ENCODE data around the gene GPRIN1. TPM values are rescaled to one million over a fixed set of nuclear protein-coding genes. Genes with fewer than 3 reads are reported as not detected.
A peak's percentile ranks its signal among the peaks of the same experiment; 100 is the strongest.

GPRIN1 gene
- total RNA-seq, 1 donor from 2014 or later: not detected

GRCh38 chr5:176619203-176619568 is 9.2 kb upstream of the GPRIN1 start:
- no peaks in the 10 kb centered on the region for H3K9me3 ChIP-seq
- peak overlapping the region in 1 of 2 donors; percentile 16 for H3K4me3 ChIP-seq
- no peaks in the 10 kb centered on the region for H3K36me3 ChIP-seq
- no peak for TF ChIP-seq CTCF (IDR thresholded peaks at IDR 0.05)
- H3K4me1 ChIP-seq: peaks cover 0 to 5% of the 10 kb centered on the region in 2 donors
- H3K27ac ChIP-seq: no peak overlapping the region
- intact Hi-C loops (cut with DNase I): no loop called here
- DNase-seq (ENCODE audit: low spot score in 2 of 2): no peak
- H3K27me3 ChIP-seq: peaks cover 24% of the 10 kb centered on the region

- no peak overlapping the region for H3K27ac ChIP-seq
- no peaks in the 10 kb centered on the region for H3K9me3 ChIP-seq
- peaks cover 0 to 5% of the 10 kb centered on the region in 2 donors for H3K4me1 ChIP-seq
- DNase-seq (ENCODE audit: low spot score in 2 of 2): no peak
- TF ChIP-seq CTCF (IDR thresholded peaks at IDR 0.05): no peak
- H3K27me3 ChIP-seq: peaks cover 24% of the 10 kb centered on the region
- H3K4me3 ChIP-seq: peak overlapping the region in 1 of 2 donors; percentile 16
- H3K36me3 ChIP-seq: no peaks in the 10 kb centered on the region
- intact Hi-C loops (cut with DNase I): no loop called here
Measured at GRCh38 chr5:176618783-176619182, 8.8 kb upstream of the GPRIN1 start.

- H3K27ac ChIP-seq: no peak overlapping the region
- DNase-seq (ENCODE audit: low spot score in 2 of 2): no peak
- H3K9me3 ChIP-seq: no peaks in the 10 kb centered on the region
- H3K4me1 ChIP-seq: peaks cover 0 to 5% of the 10 kb centered on the region in 2 donors
- intact Hi-C loops (cut with DNase I): no loop called here
- H3K27me3 ChIP-seq: peaks cover 24% of the 10 kb centered on the region
- no peak for TF ChIP-seq CTCF (IDR thresholded peaks at IDR 0.05)
- H3K36me3 ChIP-seq: no peaks in the 10 kb centered on the region
- no peak overlapping the region for H3K4me3 ChIP-seq
Measured at GRCh38 chr5:176616511-176616910, 6.6 kb upstream of the GPRIN1 start.

- Histone ChIP-seq H3K4me3 (no peak overlapping the region), H3K27ac (no peak overlapping the region), H3K4me1 (peaks cover 0 to 5% of the 10 kb centered on the region in 2 donors), H3K9me3 (no peaks in the 10 kb centered on the region), H3K36me3 (no peaks in the 10 kb centered on the region), H3K27me3 (peaks cover 14% of the 10 kb centered on the region)
- no peak for TF ChIP-seq CTCF (IDR thresholded peaks at IDR 0.05)
- intact Hi-C loops (cut with DNase I): no loop called here
- DNase-seq (ENCODE audit: low spot score in 2 of 2): no peak
Measured at GRCh38 chr5:176614805-176615478, 5.0 kb upstream of the GPRIN1 start.

- no peak overlapping the region for H3K4me3 ChIP-seq
- peaks cover 0 to 4% of the 10 kb centered on the region in 2 donors for H3K4me1 ChIP-seq
- H3K27ac ChIP-seq: no peak overlapping the region
- intact Hi-C loops (cut with DNase I): no loop called here
- H3K9me3 ChIP-seq: no peaks in the 10 kb centered on the region
- H3K27me3 ChIP-seq: peaks cover 12% of the 10 kb centered on the region
- H3K36me3 ChIP-seq: no peaks in the 10 kb centered on the region
- no peak for TF ChIP-seq CTCF (IDR thresholded peaks at IDR 0.05)
- no peak for DNase-seq (ENCODE audit: low spot score in 2 of 2)
Measured at GRCh38 chr5:176612855-176613254, 2.9 kb upstream of the GPRIN1 start.
